Skeletal muscle satellite cell (primary cell): Measurements from ENCODE around the gene TRPC4.
"Not testable (repeated sequence)": the region's sequence is repeated elsewhere in the genome, so short reads cannot be mapped to it uniquely, and the experiment has no call there.

Experiments used
- H3K27me3 ChIP-seq: 2 replicates; pipeline ENCODE4 v1.7.0; 2013; ENCODE audit warnings: low read length; ENCODE audit not compliant: control insufficient read depth, insufficient read depth
- H3K36me3 ChIP-seq: 2 replicates; pipeline ENCODE4 v1.7.0; 2013; ENCODE audit warnings: mild to moderate bottlenecking, control low read depth, low read length; ENCODE audit not compliant: insufficient read depth
- H3K4me1 ChIP-seq: 2 replicates; pipeline ENCODE4 v1.7.0; 2013; ENCODE audit warnings: low read length; ENCODE audit not compliant: control insufficient read depth, insufficient read depth
- H3K4me2 ChIP-seq: 2 replicates; pipeline ENCODE4 v1.7.0; 2013; ENCODE audit warnings: mild to moderate bottlenecking, low read length
- H3K4me3 ChIP-seq: 2 replicates; pipeline ENCODE4 v1.7.0; 2013; ENCODE audit warnings: low read length
- H3K9ac ChIP-seq: 2 replicates; pipeline ENCODE4 v1.7.0; 2013; ENCODE audit warnings: mild to moderate bottlenecking, low read depth, low read length, moderate library complexity
- H3K9me3 ChIP-seq: replicated peaks from 2 replicates; pipeline ENCODE4 v1.7.0; 2013; ENCODE audit warnings: mild to moderate bottlenecking, control low read depth, low read length

TRPC4 gene

GRCh38 chr13:37816276-37816675, 53.3 kb downstream of the TRPC4 start:
- H3K27me3 ChIP-seq: no peaks in the 10 kb centered on the region
- no peak overlapping the region for H3K4me2 ChIP-seq
- no peaks in the 10 kb centered on the region for H3K36me3 ChIP-seq
- no peaks in the 10 kb centered on the region for H3K9me3 ChIP-seq
- no peak overlapping the region for H3K9ac ChIP-seq
- H3K4me3 ChIP-seq: no peak overlapping the region
- peaks cover 5% of the 10 kb centered on the region for H3K4me1 ChIP-seq

GRCh38 chr13:37811441-37811840, 58.1 kb downstream of the TRPC4 start:
- no peak overlapping the region for H3K9ac ChIP-seq
- H3K27me3 ChIP-seq: no peaks in the 10 kb centered on the region
- no peaks in the 10 kb centered on the region for H3K36me3 ChIP-seq
- H3K4me1 ChIP-seq: peaks cover 4% of the 10 kb centered on the region
- no peaks in the 10 kb centered on the region for H3K9me3 ChIP-seq
- H3K4me3 ChIP-seq: no peak overlapping the region
- H3K4me2 ChIP-seq: no peak overlapping the region

- Histone ChIP-seq H3K9ac (no peak overlapping the region), H3K36me3 (no peaks in the 10 kb centered on the region), H3K4me1 (no peaks in the 10 kb centered on the region), H3K9me3 (no peaks in the 10 kb centered on the region), H3K4me2 (no peak overlapping the region), H3K27me3 (no peaks in the 10 kb centered on the region), H3K4me3 (no peak overlapping the region)
These were observed 62.9 kb downstream of the TRPC4 start for GRCh38 chr13:37806666-37807065.

- no peaks in the 10 kb centered on the region for H3K36me3 ChIP-seq
- no peak overlapping the region for H3K4me3 ChIP-seq
- no peak overlapping the region for H3K9ac ChIP-seq
- H3K4me1 ChIP-seq: no peaks in the 10 kb centered on the region
- H3K9me3 ChIP-seq: no peaks in the 10 kb centered on the region
- no peak overlapping the region for H3K4me2 ChIP-seq
- H3K27me3 ChIP-seq: no peaks in the 10 kb centered on the region
These were observed 71.9 kb downstream of the TRPC4 start for GRCh38 chr13:37797631-37798030.

GRCh38 chr13:37796795-37797194, 72.8 kb downstream of the TRPC4 start:
- H3K9me3 ChIP-seq, H3K36me3 ChIP-seq, H3K4me1 ChIP-seq, H3K9ac ChIP-seq, H3K4me2 ChIP-seq, H3K27me3 ChIP-seq, H3K4me3 ChIP-seq: not testable (repeated sequence)

- Histone ChIP-seq H3K36me3 (no peaks in the 10 kb centered on the region), H3K9ac (no peak overlapping the region), H3K27me3 (no peaks in the 10 kb centered on the region)
These were observed 74.2 kb downstream of the TRPC4 start for GRCh38 chr13:37795326-37795725.

GRCh38 chr13:37791699-37792098, 77.9 kb downstream of the TRPC4 start:
- H3K9me3 ChIP-seq: no peaks in the 10 kb centered on the region
- no peak overlapping the region for H3K9ac ChIP-seq
- H3K27me3 ChIP-seq: no peaks in the 10 kb centered on the region
- no peaks in the 10 kb centered on the region for H3K36me3 ChIP-seq
- H3K4me2 ChIP-seq: no peak overlapping the region
- H3K4me3 ChIP-seq: no peak overlapping the region
- no peaks in the 10 kb centered on the region for H3K4me1 ChIP-seq

More at GRCh38 chr13:37795326-37795725, 74.2 kb downstream of the TRPC4 start:
- Histone ChIP-seq H3K4me2 (no peak overlapping the region), H3K4me3 (no peak overlapping the region), H3K4me1 (no peaks in the 10 kb centered on the region), H3K9me3 (no peaks in the 10 kb centered on the region)

- no peaks in the 10 kb centered on the region for H3K27me3 ChIP-seq
These were observed 81.2 kb downstream of the TRPC4 start for GRCh38 chr13:37788346-37788745.

GRCh38 chr13:37777676-37778075, 91.9 kb downstream of the TRPC4 start:
- Histone ChIP-seq H3K9me3 (no peaks in the 10 kb centered on the region), H3K27me3 (no peaks in the 10 kb centered on the region), H3K9ac (no peak overlapping the region), H3K36me3 (no peaks in the 10 kb centered on the region), H3K4me2 (no peak overlapping the region), H3K4me1 (peaks cover 3% of the 10 kb centered on the region), H3K4me3 (no peak overlapping the region)

More at GRCh38 chr13:37788346-37788745, 81.2 kb downstream of the TRPC4 start:
- Histone ChIP-seq H3K4me1 (no peaks in the 10 kb centered on the region), H3K4me2 (no peak overlapping the region), H3K9me3 (no peaks in the 10 kb centered on the region), H3K36me3 (no peaks in the 10 kb centered on the region), H3K4me3 (no peak overlapping the region), H3K9ac (no peak overlapping the region)

GRCh38 chr13:37775871-37776270, 93.7 kb downstream of the TRPC4 start:
- Histone ChIP-seq H3K36me3 (no peaks in the 10 kb centered on the region), H3K27me3 (no peaks in the 10 kb centered on the region), H3K4me2 (no peak overlapping the region), H3K4me1 (peaks cover 3% of the 10 kb centered on the region), H3K9me3 (no peaks in the 10 kb centered on the region), H3K9ac (no peak overlapping the region), H3K4me3 (no peak overlapping the region)

GRCh38 chr13:37772644-37773043, 96.9 kb downstream of the TRPC4 start:
- no peak overlapping the region for H3K9ac ChIP-seq
- peaks cover 3% of the 10 kb centered on the region for H3K4me1 ChIP-seq
- no peak overlapping the region for H3K4me3 ChIP-seq
- H3K9me3 ChIP-seq: no peaks in the 10 kb centered on the region
- no peaks in the 10 kb centered on the region for H3K36me3 ChIP-seq
- no peak overlapping the region for H3K4me2 ChIP-seq
- H3K27me3 ChIP-seq: no peaks in the 10 kb centered on the region

GRCh38 chr13:37769545-37769944, 100.0 kb downstream of the TRPC4 start:
- no peak overlapping the region for H3K4me2 ChIP-seq
- H3K9ac ChIP-seq: no peak overlapping the region
- no peaks in the 10 kb centered on the region for H3K36me3 ChIP-seq

More at GRCh38 chr13:37769545-37769944, 100.0 kb downstream of the TRPC4 start:
- Histone ChIP-seq H3K4me1 (no peaks in the 10 kb centered on the region), H3K9me3 (no peaks in the 10 kb centered on the region), H3K27me3 (no peaks in the 10 kb centered on the region), H3K4me3 (no peak overlapping the region)
